ENCODE measurements around the gene ZNF362. TPM values are rescaled to one million over a fixed set of nuclear protein-coding genes. Genes with fewer than 3 reads are reported as not detected.

Gene ZNF362
- polyA plus RNA-seq, 3 donors = 47.4 to 53.7 (median 50.4) TPM

DNA sequence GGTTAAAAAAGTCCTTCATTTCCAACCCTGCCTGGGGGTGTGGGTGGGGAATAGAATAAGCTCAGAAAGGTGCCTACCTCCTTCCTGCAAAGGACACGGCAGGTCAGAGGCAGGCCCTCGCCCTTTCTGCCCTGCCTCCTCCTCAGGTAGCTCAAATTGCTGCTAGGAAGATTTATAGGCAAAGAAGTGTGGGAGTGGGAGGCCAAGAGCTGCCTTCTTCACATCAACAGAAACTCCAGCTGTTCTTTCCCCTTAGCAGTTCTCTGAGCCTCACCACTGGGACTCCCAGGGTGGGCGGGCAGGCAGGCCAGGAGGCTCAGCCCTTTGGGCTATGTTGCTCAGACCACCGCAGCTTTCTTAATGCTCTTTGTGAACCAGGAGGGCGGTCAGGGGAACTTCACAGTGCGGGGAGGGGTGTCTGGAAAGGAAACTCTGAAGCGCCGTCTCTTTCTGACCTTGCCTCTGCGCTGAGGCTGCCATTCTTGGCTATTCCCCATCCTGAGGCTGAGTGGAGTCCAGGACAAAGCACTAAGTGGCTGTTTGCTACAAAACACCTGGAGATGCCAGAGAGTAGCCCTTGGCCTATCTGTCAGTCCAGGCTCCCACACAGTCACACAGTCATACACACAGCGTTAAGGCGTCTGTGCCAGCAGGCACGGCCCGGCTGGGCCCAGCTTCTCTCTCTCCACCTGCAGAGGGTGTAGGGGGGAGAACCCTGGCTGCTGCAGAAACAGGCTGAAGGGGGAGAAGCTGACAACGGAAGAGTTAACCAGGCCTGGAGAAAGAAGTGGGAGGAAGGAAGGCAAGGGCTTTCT, 67.6 kb downstream of the ZNF362 start:
- DNase-seq (ENCODE audit: low read depth in 3 of 3, low spot score in 2 of 3) = no peak

GRCh38 chr1:33324677-33325575, 68.6 kb downstream of the ZNF362 start:
- DNase-seq (ENCODE audit: low read depth in 3 of 3, low spot score in 2 of 3) = no peak

DNA sequence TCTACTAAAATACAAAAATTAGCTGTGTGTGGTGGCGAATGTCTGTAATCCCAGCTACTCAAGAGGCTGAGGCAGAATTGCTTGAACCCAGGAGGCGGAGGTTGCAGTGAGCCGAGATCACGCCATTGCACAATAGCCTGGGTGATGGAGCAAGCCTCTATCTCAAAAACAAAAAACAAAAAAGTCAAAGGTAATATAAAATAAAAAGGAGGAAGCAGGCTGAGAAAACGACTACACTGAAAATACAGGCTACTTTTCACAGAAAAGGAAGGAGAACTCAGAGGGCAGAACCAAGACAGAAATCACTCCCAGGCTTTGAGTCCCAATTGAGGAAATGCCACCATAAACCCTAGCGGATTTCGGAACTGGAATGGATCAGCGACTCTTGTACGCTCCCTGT, 70.5 kb downstream of the ZNF362 start:
- DNase-seq (ENCODE audit: low read depth in 3 of 3, low spot score in 2 of 3) = no peak

- no peak for DNase-seq (ENCODE audit: low read depth in 3 of 3, low spot score in 2 of 3)
Observed at GRCh38 chr1:33327587-33328325, 71.5 kb downstream of the ZNF362 start.

DNA sequence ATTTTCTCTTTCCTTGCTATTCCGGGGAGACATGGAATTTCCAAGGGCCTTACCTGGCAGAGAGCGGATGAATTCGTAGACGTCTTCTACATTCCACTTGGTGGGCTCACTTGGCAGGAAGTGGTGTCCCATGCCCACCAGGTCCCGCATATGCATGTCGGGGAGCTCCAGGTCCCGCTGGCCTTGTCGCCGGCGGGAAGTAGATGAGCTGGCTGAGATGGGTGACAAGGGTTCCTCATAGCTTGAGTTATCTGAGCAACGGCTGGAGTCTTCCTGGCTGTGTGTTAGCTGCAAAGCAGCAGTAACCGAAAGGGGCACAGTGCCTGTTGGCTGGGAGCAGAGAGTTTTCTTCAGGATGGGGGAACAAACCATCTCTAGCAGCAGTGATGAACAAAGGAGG, 72.5 kb downstream of the ZNF362 start:
- DNase-seq (ENCODE audit: low read depth in 3 of 3, low spot score in 2 of 3) = no peak

GRCh38 chr1:33329600-33330305, 73.5 kb downstream of the ZNF362 start:
- no peak for DNase-seq (ENCODE audit: low read depth in 3 of 3, low spot score in 2 of 3)

DNA sequence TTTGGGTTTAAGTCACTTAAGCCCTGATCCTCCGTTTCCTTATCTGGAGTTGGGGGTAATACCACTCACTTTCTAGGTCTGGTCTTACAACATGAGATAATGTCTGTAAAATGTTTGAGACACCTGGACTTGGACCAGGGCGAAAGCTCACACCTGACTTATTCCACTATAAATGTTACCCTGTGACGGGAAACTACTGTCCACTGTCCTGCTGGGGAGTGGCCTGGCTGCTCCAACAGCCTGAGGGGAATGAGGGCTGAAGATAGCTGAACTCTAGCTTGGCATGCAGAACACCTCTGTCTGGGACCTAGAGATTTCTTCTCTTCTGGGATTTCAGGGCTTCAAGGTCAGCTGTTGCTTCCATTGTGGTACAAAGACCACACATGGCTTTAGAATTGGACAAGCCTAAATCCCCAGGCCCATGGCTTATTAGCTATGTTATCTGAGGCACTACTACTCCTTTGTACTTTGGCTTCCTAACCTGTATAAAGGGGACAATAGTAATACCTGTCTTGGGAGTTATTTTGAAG, 74.1 kb downstream of the ZNF362 start:
- no peak for DNase-seq (ENCODE audit: low read depth in 3 of 3, low spot score in 2 of 3)

DNA sequence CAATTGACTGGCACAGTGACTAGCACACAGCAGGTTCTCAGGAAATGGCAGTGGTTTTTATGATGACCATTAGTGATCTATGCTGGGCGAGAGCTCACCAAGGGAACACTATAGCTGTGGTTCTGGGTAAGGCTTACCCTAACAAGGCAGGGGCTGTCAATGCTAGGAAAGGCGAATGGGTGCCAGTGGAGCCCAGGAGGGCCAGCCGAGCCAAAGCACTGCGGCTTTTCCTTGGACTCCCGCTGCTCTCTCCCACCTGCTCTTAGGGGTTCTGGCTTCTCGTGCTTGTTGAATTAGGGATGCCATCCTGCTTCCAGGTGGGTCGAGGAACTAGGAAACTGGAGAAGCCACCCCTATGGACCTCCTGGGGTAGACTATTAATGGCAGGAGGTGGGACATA, 74.6 kb downstream of the ZNF362 start:
- no peak for DNase-seq (ENCODE audit: low read depth in 3 of 3, low spot score in 2 of 3)

- DNase-seq (ENCODE audit: low read depth in 3 of 3, low spot score in 2 of 3) = no peak
Observed at GRCh38 chr1:33331444-33332356, 75.4 kb downstream of the ZNF362 start.

DNA sequence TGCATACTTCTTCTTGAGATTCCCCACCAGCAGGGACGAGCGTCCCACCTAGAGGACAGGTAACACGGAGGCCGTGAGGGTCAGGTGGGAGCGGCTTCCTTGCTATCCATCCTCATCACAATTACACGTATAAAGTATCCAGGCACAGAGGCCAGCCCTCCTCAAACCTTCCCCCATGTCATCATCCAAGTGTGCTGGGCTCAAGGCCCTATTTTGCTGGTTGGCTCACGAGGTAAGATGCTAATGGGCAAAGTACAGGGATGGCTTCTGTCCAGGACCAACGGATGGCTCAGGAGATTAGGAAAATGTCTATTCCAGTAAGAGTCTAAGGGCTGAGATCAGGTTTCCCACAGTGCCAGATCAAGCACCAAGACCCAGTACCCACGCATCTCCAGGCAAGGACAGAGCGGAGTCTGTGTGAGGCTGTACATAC, 76.1 kb downstream of the ZNF362 start:
- DNase-seq (ENCODE audit: low read depth in 3 of 3, low spot score in 2 of 3) = no peak

- no peak for DNase-seq (ENCODE audit: low read depth in 3 of 3, low spot score in 2 of 3)
Observed at GRCh38 chr1:33332881-33333280, 76.6 kb downstream of the ZNF362 start.

- DNase-seq (ENCODE audit: low read depth in 3 of 3, low spot score in 2 of 3) = no peak
Observed at GRCh38 chr1:33334081-33334552, 77.8 kb downstream of the ZNF362 start.

DNA sequence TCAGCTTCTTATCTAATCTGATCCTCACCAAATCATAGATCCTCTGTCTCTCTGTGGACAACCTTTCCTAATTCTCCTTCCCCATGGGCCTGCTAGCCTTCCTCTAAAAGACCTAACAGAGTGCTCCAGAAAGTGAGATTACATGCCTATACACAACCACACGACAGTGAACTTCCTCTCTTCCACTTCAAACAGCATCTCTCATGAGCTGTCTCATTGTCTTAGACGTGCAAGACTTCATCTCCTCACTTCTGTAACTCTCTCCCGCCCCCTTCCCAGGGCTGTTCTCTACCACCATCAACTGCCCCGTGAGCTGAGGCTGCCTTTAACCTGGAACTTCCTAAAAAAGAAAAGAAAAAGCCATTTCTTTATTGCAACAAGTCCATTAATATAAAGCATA, 78.7 kb downstream of the ZNF362 start:
- DNase-seq (ENCODE audit: low read depth in 3 of 3, low spot score in 2 of 3) = no peak

- no peak for DNase-seq (ENCODE audit: low read depth in 3 of 3, low spot score in 2 of 3)
Observed at GRCh38 chr1:33336580-33336979, 80.3 kb downstream of the ZNF362 start.

- no peak for DNase-seq (ENCODE audit: low read depth in 3 of 3, low spot score in 2 of 3)
Observed at GRCh38 chr1:33337441-33337840, 81.1 kb downstream of the ZNF362 start.

- no peak for DNase-seq (ENCODE audit: low read depth in 3 of 3, low spot score in 2 of 3)
Observed at GRCh38 chr1:33338048-33338439, 81.8 kb downstream of the ZNF362 start.

GRCh38 chr1:33338440-33339211, 82.3 kb downstream of the ZNF362 start:
- no peak for DNase-seq (ENCODE audit: low read depth in 3 of 3, low spot score in 2 of 3)

- no peak for DNase-seq (ENCODE audit: low read depth in 3 of 3, low spot score in 2 of 3)
Observed at GRCh38 chr1:33339413-33339812, 83.1 kb downstream of the ZNF362 start.

All from right renal cortex interstitium (tissue), 3 donors.